PFSK-1 (cell line): ENCODE results near the gene SMIM23.

Experiments used
- FOXP2 ChIP-seq: optimal IDR thresholded peaks from 2 replicates; pipeline ENCODE3; 2011; ENCODE audit warnings: borderline replicate concordance, control low read depth, inconsistent platforms; ENCODE audit not compliant: insufficient read depth; ENCODE audit errors: extremely low read length, extremely low read depth
- POLR2AphosphoS5 ChIP-seq: IDR thresholded peaks from 2 replicates; pipeline ENCODE4 v1.6.1; 2012; ENCODE audit warnings: low read depth, mild to moderate bottlenecking, control low read depth, low read length, moderate library complexity
- SIN3A ChIP-seq: IDR thresholded peaks from 2 replicates; pipeline ENCODE4 v1.6.1; 2012; ENCODE audit warnings: mild to moderate bottlenecking, low read length, moderate library complexity, borderline replicate concordance; ENCODE audit not compliant: insufficient read depth
- TAF1 ChIP-seq: IDR thresholded peaks from 2 replicates; pipeline ENCODE4 v1.6.1; 2012; ENCODE audit warnings: low read length, control low read depth, borderline replicate concordance; ENCODE audit not compliant: insufficient read depth
- TF ChIP-seq, protein P1 (sequence below), 2 experiments: IDR thresholded peaks; 2 replicates each; pipeline versions ENCODE4 v1.6.1 to v1.8.0; 2011 to 2012; ENCODE audit warnings: low read depth in 2 of 2, low read length in 2 of 2, control low read depth in 1 of 2, inconsistent platforms in 1 of 2, mild to moderate bottlenecking in 1 of 2, moderate library complexity in 1 of 2; ENCODE audit not compliant: insufficient read depth in 1 of 2

Gene SMIM23

DNA sequence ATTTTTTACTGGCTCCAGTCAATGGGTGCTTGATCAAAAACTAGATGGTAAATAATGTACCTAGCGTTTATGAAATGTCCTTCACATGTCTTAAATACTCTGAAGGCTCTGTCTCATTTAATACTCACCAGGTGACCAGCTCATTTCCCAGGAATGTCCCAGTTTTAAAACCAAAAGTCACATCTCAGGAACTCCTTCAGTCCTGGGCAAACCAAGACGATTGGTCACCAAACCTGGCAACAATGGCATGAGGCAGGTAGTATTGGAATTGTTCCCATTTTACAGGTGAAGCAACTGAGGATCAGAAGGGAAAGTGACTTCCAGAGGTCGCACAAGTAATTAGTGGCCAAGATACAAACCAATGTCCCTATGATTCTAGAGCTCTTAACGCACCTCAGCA is 27.7 kb downstream of the SMIM23 start:
- no peak for TF ChIP-seq POLR2AphosphoS5

DNA sequence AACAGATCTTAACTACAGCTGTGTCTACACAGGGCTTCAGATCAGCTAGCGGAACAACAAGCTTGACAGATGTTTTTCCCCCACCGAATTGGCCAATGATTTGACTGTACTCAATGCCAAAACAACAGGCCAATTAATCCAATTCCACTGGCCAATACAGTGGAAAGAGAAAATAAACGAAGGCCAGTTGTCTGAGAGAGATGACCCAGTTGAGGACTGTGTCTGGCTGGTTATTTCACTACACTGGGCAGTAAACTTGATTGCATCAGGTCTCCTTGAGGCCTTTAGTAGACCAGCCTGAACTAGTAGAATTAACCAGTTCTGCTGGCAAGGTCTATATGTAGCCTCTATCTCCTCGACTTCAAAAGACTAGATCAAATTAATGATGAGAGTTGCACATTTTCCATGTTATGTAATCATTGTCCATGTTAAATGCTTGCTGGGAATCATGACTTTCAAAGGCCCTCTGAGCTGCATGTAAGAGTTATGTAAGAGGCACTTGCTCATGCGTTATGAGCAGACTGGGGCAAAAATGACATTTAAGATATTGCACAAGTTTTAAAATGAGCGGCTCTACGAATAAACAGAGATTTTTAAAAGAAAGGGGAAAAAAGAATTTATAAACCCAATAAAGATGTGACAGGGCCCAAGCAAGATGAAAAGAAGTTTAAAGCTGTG is 28.3 kb downstream of the SMIM23 start:
- no peak for TF ChIP-seq TAF1
- no peak for TF ChIP-seq SIN3A
- TF ChIP-seq FOXP2, result no peak
- no peak for TF ChIP-seq POLR2AphosphoS5
- TF ChIP-seq, protein P1, sequence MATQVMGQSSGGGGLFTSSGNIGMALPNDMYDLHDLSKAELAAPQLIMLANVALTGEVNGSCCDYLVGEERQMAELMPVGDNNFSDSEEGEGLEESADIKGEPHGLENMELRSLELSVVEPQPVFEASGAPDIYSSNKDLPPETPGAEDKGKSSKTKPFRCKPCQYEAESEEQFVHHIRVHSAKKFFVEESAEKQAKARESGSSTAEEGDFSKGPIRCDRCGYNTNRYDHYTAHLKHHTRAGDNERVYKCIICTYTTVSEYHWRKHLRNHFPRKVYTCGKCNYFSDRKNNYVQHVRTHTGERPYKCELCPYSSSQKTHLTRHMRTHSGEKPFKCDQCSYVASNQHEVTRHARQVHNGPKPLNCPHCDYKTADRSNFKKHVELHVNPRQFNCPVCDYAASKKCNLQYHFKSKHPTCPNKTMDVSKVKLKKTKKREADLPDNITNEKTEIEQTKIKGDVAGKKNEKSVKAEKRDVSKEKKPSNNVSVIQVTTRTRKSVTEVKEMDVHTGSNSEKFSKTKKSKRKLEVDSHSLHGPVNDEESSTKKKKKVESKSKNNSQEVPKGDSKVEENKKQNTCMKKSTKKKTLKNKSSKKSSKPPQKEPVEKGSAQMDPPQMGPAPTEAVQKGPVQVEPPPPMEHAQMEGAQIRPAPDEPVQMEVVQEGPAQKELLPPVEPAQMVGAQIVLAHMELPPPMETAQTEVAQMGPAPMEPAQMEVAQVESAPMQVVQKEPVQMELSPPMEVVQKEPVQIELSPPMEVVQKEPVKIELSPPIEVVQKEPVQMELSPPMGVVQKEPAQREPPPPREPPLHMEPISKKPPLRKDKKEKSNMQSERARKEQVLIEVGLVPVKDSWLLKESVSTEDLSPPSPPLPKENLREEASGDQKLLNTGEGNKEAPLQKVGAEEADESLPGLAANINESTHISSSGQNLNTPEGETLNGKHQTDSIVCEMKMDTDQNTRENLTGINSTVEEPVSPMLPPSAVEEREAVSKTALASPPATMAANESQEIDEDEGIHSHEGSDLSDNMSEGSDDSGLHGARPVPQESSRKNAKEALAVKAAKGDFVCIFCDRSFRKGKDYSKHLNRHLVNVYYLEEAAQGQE (IDR thresholded peaks at IDR 0.05; ENCODE audit: insufficient read depth in 1 of 2, low read depth in 2 of 2, low read length in 2 of 2), result no peak

DNA sequence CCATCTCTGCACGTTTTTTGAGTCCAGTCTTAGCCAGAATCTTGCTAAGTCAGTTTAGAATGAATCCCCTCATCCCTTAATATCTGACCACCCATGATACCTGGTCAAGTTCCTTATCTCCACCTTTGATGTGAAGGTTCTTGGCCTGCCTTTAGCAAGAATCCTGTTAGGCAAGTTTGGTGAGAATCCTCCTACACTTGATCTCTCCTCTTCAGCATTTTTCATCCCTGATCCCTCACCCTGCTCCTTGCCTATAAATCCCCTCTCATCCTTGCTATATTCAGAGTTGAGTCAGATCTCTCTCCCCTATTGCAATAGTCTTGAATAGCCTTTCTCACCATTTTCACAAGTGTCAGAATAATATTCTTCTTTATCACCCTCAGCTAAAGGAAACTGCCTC is 31.0 kb downstream of the SMIM23 start:
- TF ChIP-seq POLR2AphosphoS5 (no peak), FOXP2 (no peak), SIN3A (no peak), TAF1 (no peak)
- TF ChIP-seq, protein P1 (IDR thresholded peaks at IDR 0.05; ENCODE audit: insufficient read depth in 1 of 2, low read depth in 2 of 2, low read length in 2 of 2), result no peak

DNA sequence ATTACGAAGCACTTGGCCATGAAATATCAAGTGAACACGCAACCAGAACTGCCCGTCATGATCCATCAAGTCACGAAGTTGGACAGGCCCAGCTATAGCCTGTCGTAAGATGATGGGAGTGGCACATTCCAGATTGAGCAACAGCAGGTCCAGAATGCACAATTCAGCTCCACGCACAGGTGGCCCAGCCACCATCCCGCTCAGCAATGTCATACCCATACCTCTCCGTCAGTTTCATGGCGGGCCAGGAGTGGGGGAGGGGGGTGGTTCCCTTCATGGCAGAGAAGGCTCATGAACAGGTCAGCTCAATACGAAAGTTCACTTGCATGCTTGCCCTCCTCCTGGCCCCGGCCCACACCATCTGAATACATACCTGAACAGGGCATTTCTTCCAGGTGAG is 34.9 kb downstream of the SMIM23 start:
- TF ChIP-seq POLR2AphosphoS5 (no peak), FOXP2 (no peak), TAF1 (no peak), SIN3A (no peak)
- TF ChIP-seq, protein P1 (IDR thresholded peaks at IDR 0.05; ENCODE audit: insufficient read depth in 1 of 2, low read depth in 2 of 2, low read length in 2 of 2), result no peak

DNA sequence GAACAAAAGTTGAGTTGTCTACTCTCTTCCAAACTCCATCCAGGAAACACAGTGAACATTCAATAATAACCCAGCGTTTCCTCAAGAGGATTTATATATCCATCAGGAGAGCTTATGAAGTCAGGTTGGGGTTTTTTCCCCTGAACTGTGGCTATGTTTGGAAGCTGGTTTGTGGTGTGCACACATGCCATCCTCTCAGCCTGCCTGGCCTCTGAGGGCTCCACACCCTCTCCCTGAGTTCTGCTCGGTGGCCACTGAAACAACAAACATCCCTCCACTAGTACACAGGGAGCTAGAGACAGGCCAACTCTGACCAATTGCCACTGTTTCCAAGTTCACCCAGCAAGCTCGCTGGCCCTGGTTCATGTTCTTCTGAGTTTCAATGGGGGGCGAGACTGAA is 35.7 kb downstream of the SMIM23 start:
- TF ChIP-seq POLR2AphosphoS5 (no peak), TAF1 (no peak), SIN3A (no peak), FOXP2 (no peak)
- TF ChIP-seq, protein P1 (IDR thresholded peaks at IDR 0.05; ENCODE audit: insufficient read depth in 1 of 2, low read depth in 2 of 2, low read length in 2 of 2), result no peak
